Muscle layer of colon (tissue), 2 donors: Measurements from ENCODE around the gene POLR1E.

Experiments
- H3K27ac ChIP-seq: one replicate; pipeline ENCODE4 v1.7.0; 2013; ENCODE audit warnings: low read depth, mild to moderate bottlenecking, low read length, moderate library complexity
- H3K27me3 ChIP-seq, 2 donors: one replicate each; pipeline ENCODE4 v1.7.0; 2013; ENCODE audit warnings: low read length in 2 of 2, mild to moderate bottlenecking in 2 of 2; ENCODE audit not compliant: insufficient read depth in 2 of 2, control insufficient read depth in 1 of 2
- H3K36me3 ChIP-seq: one replicate; pipeline ENCODE4 v1.7.0; 2013; ENCODE audit warnings: mild to moderate bottlenecking, low read length; ENCODE audit not compliant: insufficient read depth
- H3K4me1 ChIP-seq: one replicate; pipeline ENCODE4 v1.7.0; 2013; ENCODE audit warnings: mild to moderate bottlenecking, low read length; ENCODE audit not compliant: insufficient read depth
- H3K4me3 ChIP-seq, 2 donors: one replicate each; pipeline ENCODE4 v1.7.0; 2013; ENCODE audit warnings: low read length in 2 of 2, low read depth in 1 of 2, mild to moderate bottlenecking in 1 of 2, moderate library complexity in 1 of 2
- H3K9ac ChIP-seq: one replicate; pipeline ENCODE4 v1.7.0; 2013; ENCODE audit warnings: low read length
- H3K9me3 ChIP-seq: one replicate; pipeline ENCODE4 v1.7.0; 2013; ENCODE audit warnings: mild to moderate bottlenecking, low read length
- donor health status: abdominal sarcoma.
- donor health status: Adenocarcinoma of cecum.

POLR1E gene

GRCh38 chr9:37486256-37486615, 488 bp downstream of the POLR1E start:
- H3K36me3 ChIP-seq: peaks cover 12% of the 10 kb centered on the region
- peak overlapping the region; percentile 94 for H3K27ac ChIP-seq
- no peaks in the 10 kb centered on the region for H3K9me3 ChIP-seq
- peak overlapping the region; percentile 68 for H3K9ac ChIP-seq
- peak overlapping the region; percentile 77 to 86 for H3K4me3 ChIP-seq
- H3K4me1 ChIP-seq: peaks cover 24% of the 10 kb centered on the region
- peaks cover 0 to 4% of the 10 kb centered on the region in 2 donors for H3K27me3 ChIP-seq

- Histone ChIP-seq H3K27ac (peak overlapping the region; percentile 94), H3K9ac (peak overlapping the region; percentile 68), H3K4me1 (peaks cover 24% of the 10 kb centered on the region), H3K9me3 (no peaks in the 10 kb centered on the region), H3K27me3 (no peaks in the 10 kb centered on the region), H3K4me3 (peak overlapping the region; percentile 77 to 86), H3K36me3 (peaks cover 15% of the 10 kb centered on the region)
These were observed 1.1 kb downstream of the POLR1E start for GRCh38 chr9:37486616-37487548.

- no peaks in the 10 kb centered on the region for H3K9me3 ChIP-seq
- H3K36me3 ChIP-seq: peaks cover 55% of the 10 kb centered on the region
These were observed 6.2 kb downstream of the POLR1E start for GRCh38 chr9:37491939-37492338.

GRCh38 chr9:37495571-37495970, 9.8 kb downstream of the POLR1E start:
- Histone ChIP-seq H3K4me3 (no peak overlapping the region), H3K36me3 (peaks cover 71% of the 10 kb centered on the region), H3K9ac (no peak overlapping the region), H3K9me3 (no peaks in the 10 kb centered on the region), H3K4me1 (no peaks in the 10 kb centered on the region), H3K27me3 (no peaks in the 10 kb centered on the region), H3K27ac (no peak overlapping the region)

More at GRCh38 chr9:37491939-37492338, 6.2 kb downstream of the POLR1E start:
- no peak overlapping the region for H3K9ac ChIP-seq
- peaks cover 12% of the 10 kb centered on the region for H3K4me1 ChIP-seq
- H3K27ac ChIP-seq: no peak overlapping the region
- H3K27me3 ChIP-seq: no peaks in the 10 kb centered on the region
- H3K4me3 ChIP-seq: no peak overlapping the region

GRCh38 chr9:37496020-37496419, 10.3 kb downstream of the POLR1E start:
- Histone ChIP-seq H3K4me3 (no peak overlapping the region), H3K27me3 (no peaks in the 10 kb centered on the region), H3K9me3 (no peaks in the 10 kb centered on the region), H3K36me3 (peaks cover 75% of the 10 kb centered on the region), H3K4me1 (no peaks in the 10 kb centered on the region), H3K9ac (no peak overlapping the region), H3K27ac (no peak overlapping the region)

- Histone ChIP-seq H3K9ac (no peak overlapping the region), H3K36me3 (peaks cover 81% of the 10 kb centered on the region)
These were observed 11.6 kb downstream of the POLR1E start for GRCh38 chr9:37497320-37497719.

GRCh38 chr9:37498457-37498856, 12.7 kb downstream of the POLR1E start:
- H3K27me3 ChIP-seq: no peaks in the 10 kb centered on the region
- no peak overlapping the region for H3K4me3 ChIP-seq
- H3K9ac ChIP-seq: no peak overlapping the region
- peaks cover 81% of the 10 kb centered on the region for H3K36me3 ChIP-seq
- H3K9me3 ChIP-seq: no peaks in the 10 kb centered on the region
- no peak overlapping the region for H3K27ac ChIP-seq
- H3K4me1 ChIP-seq: no peaks in the 10 kb centered on the region

More at GRCh38 chr9:37497320-37497719, 11.6 kb downstream of the POLR1E start:
- H3K4me3 ChIP-seq: no peak overlapping the region
- no peaks in the 10 kb centered on the region for H3K4me1 ChIP-seq
- H3K27ac ChIP-seq: no peak overlapping the region
- no peaks in the 10 kb centered on the region for H3K9me3 ChIP-seq
- no peaks in the 10 kb centered on the region for H3K27me3 ChIP-seq

GRCh38 chr9:37499297-37499696, 13.5 kb downstream of the POLR1E start:
- H3K27ac ChIP-seq: no peak overlapping the region
- H3K27me3 ChIP-seq: no peaks in the 10 kb centered on the region
- H3K36me3 ChIP-seq: peaks cover 81% of the 10 kb centered on the region

GRCh38 chr9:37501957-37502596, 16.3 kb downstream of the POLR1E start:
- Histone ChIP-seq H3K9ac (no peak overlapping the region), H3K27me3 (no peaks in the 10 kb centered on the region), H3K27ac (no peak overlapping the region), H3K9me3 (no peaks in the 10 kb centered on the region), H3K4me1 (no peaks in the 10 kb centered on the region), H3K4me3 (no peak overlapping the region), H3K36me3 (peaks cover 67% of the 10 kb centered on the region)

More at GRCh38 chr9:37499297-37499696, 13.5 kb downstream of the POLR1E start:
- Histone ChIP-seq H3K4me3 (no peak overlapping the region), H3K4me1 (no peaks in the 10 kb centered on the region), H3K9ac (no peak overlapping the region), H3K9me3 (no peaks in the 10 kb centered on the region)

- Histone ChIP-seq H3K27ac (no peak overlapping the region), H3K4me1 (no peaks in the 10 kb centered on the region)
These were observed 18.0 kb downstream of the POLR1E start for GRCh38 chr9:37503736-37504135.

GRCh38 chr9:37504605-37505004, 18.9 kb downstream of the POLR1E start:
- H3K36me3 ChIP-seq: peaks cover 54% of the 10 kb centered on the region
- no peaks in the 10 kb centered on the region for H3K9me3 ChIP-seq
- H3K27me3 ChIP-seq: no peaks in the 10 kb centered on the region
- no peaks in the 10 kb centered on the region for H3K4me1 ChIP-seq
- H3K4me3 ChIP-seq: no peak overlapping the region
- no peak overlapping the region for H3K9ac ChIP-seq
- no peak overlapping the region for H3K27ac ChIP-seq

More at GRCh38 chr9:37503736-37504135, 18.0 kb downstream of the POLR1E start:
- peaks cover 61% of the 10 kb centered on the region for H3K36me3 ChIP-seq
- H3K9ac ChIP-seq: no peak overlapping the region
- no peak overlapping the region for H3K4me3 ChIP-seq
- no peaks in the 10 kb centered on the region for H3K27me3 ChIP-seq
- no peaks in the 10 kb centered on the region for H3K9me3 ChIP-seq
